H1 (cell line): ENCODE results near the gene GNG4. TPM values are rescaled to one million over a fixed set of nuclear protein-coding genes. Genes with fewer than 3 reads are reported as not detected.

Experiments used
- CTCF ChIA-PET: fragments of 300-600 bp; sonication (Branson Sonifier 250); formaldehyde crosslinking; loops from one replicate; lab custom pipeline; 2021; ENCODE audit not compliant: partially characterized antibody; lab: Charles Lee
- POLR2A ChIA-PET: fragments of 300-600 bp; sonication (Branson Sonifier 250); formaldehyde crosslinking; loops from one replicate; lab custom pipeline; 2021; ENCODE audit warnings: inconsistent platforms; ENCODE audit not compliant: partially characterized antibody; lab: Charles Lee
- DNase-seq, 2 experiments: peaks; one replicate each; pipeline versions ENCODE4 v3.0.0 to v3.0.0-alpha.2; 2010 to 2022; ENCODE audit warnings: low spot score in 2 of 2, low read depth in 1 of 2, mixed read lengths in 1 of 2
- FAIRE-seq: peaks from 2 replicates; lab custom pipeline; 2011; peaks lifted over from hg19 to GRCh38; lab: Jason Lieb, UNC
- H2AFZ ChIP-seq: 2 replicates; pipeline ENCODE4 v1.8.1; 2012; ENCODE audit warnings: low read length, inconsistent platforms
- H2AK5ac ChIP-seq: 2 replicates; pipeline ENCODE4 v1.6.1; 2013; ENCODE audit warnings: low read depth, low read length
- H2BK120ac ChIP-seq: replicated peaks from 2 replicates; pipeline ENCODE3; 2013; ENCODE audit warnings: low read depth, low read length, inconsistent platforms
- H2BK12ac ChIP-seq: 2 replicates; pipeline ENCODE4 v1.6.1; 2013; ENCODE audit warnings: low read depth, low read length
- H2BK15ac ChIP-seq: 2 replicates; pipeline ENCODE4 v1.6.1; 2013; ENCODE audit warnings: low read length
- H2BK20ac ChIP-seq: 2 replicates; pipeline ENCODE4 v1.6.1; 2013; ENCODE audit warnings: low read length
- H2BK5ac ChIP-seq: 2 replicates; pipeline ENCODE4 v1.6.1; 2013; ENCODE audit warnings: low read depth, low read length
- H3K14ac ChIP-seq: 2 replicates; pipeline ENCODE4 v1.6.1; 2013; ENCODE audit warnings: inconsistent platforms; ENCODE audit not compliant: insufficient read length
- H3K18ac ChIP-seq: 2 replicates; pipeline ENCODE4 v1.6.1; 2013; ENCODE audit warnings: low read length; ENCODE audit errors: extremely low read depth
- H3K23ac ChIP-seq: 2 replicates; pipeline ENCODE4 v1.6.1; 2013; ENCODE audit warnings: inconsistent platforms; ENCODE audit not compliant: insufficient read length
- H3K23me2 ChIP-seq: 2 replicates; pipeline ENCODE4 v1.6.1; 2013; ENCODE audit warnings: low read depth, low read length
- H3K27ac ChIP-seq: 2 replicates; pipeline ENCODE4 v1.6.1; 2011; ENCODE audit warnings: low read depth, low read length, inconsistent platforms
- H3K27me3 ChIP-seq, 4 experiments: replicated peaks in 1 of 4; 1 replicate in 1 of 4; 2 replicates in 3 of 4; pipeline versions ENCODE4 v1.6.1 to v1.8.1; 2011 to 2013; ENCODE audit warnings: low read length in 3 of 4, mild to moderate bottlenecking in 3 of 4, inconsistent platforms in 2 of 4, mixed read lengths in 2 of 4, moderate library complexity in 1 of 4; ENCODE audit not compliant: control insufficient read depth in 3 of 4, insufficient read depth in 3 of 4; ENCODE audit errors: extremely low read depth in 1 of 4
- H3K36me3 ChIP-seq, 4 experiments: 2 replicates each; pipeline versions ENCODE4 v1.6.1 to v1.8.1; 2011 to 2013; ENCODE audit warnings: mild to moderate bottlenecking in 4 of 4, low read length in 3 of 4, moderate library complexity in 2 of 4, control low read depth in 1 of 4, inconsistent platforms in 1 of 4; ENCODE audit not compliant: insufficient read depth in 4 of 4, control insufficient read depth in 2 of 4
- H3K4ac ChIP-seq: replicated peaks from 2 replicates; pipeline ENCODE3; 2013; ENCODE audit warnings: low read length, low read depth, mixed read lengths, inconsistent platforms; ENCODE audit not compliant: insufficient read length
- H3K4me1 ChIP-seq, 4 experiments: replicated peaks in 1 of 4; 1 replicate in 1 of 4; 2 replicates in 3 of 4; pipeline versions ENCODE4 v1.6.1 to v1.8.1; 2011 to 2013; ENCODE audit warnings: low read length in 3 of 4, inconsistent platforms in 2 of 4, mixed read lengths in 1 of 4; ENCODE audit not compliant: insufficient read depth in 4 of 4, control insufficient read depth in 3 of 4
- H3K4me2 ChIP-seq, 2 experiments: 2 replicates each; pipeline versions ENCODE4 v1.6.1 to v1.8.1; 2011 to 2013; ENCODE audit warnings: low read depth in 2 of 2, low read length in 2 of 2, control low read depth in 1 of 2, inconsistent platforms in 1 of 2, mild to moderate bottlenecking in 1 of 2; ENCODE audit not compliant: insufficient read depth in 1 of 2
- H3K4me3 ChIP-seq, 4 experiments: fragments of 200-600, 300-600 bp in 1 of 4; sonication (generic), shearing (Covaris generic), sonication (Bioruptor Twin) in 1 of 4; 2 replicates each; pipeline versions ENCODE4 v1.5.1 to v1.8.1; 2011 to 2016; ENCODE audit warnings: low read length in 4 of 4, low read depth in 3 of 4, control low read depth in 2 of 4, inconsistent platforms in 2 of 4, mild to moderate bottlenecking in 2 of 4, mixed read lengths in 1 of 4, moderate library complexity in 1 of 4; ENCODE audit not compliant: insufficient read depth in 2 of 4; ENCODE audit errors: extremely low read depth in 1 of 4
- H3K56ac ChIP-seq: replicated peaks from 2 replicates; pipeline ENCODE3; 2013; ENCODE audit warnings: low read depth, mild to moderate bottlenecking, mixed read lengths, low read length, inconsistent platforms; ENCODE audit not compliant: insufficient read length
- H3K79me1 ChIP-seq: 2 replicates; pipeline ENCODE4 v1.6.1; 2013; ENCODE audit warnings: low read depth, low read length, control low read depth
- H3K79me2 ChIP-seq, 2 experiments: 2 replicates each; pipeline versions ENCODE4 v1.6.1 to v1.8.1; 2012 to 2013; ENCODE audit warnings: low read length in 2 of 2, mild to moderate bottlenecking in 2 of 2, inconsistent platforms in 1 of 2; ENCODE audit not compliant: insufficient read depth in 2 of 2, control insufficient read depth in 1 of 2
- H3K9ac ChIP-seq, 4 experiments: replicated peaks in 1 of 4; 1 replicate in 1 of 4; 2 replicates in 3 of 4; pipeline versions ENCODE4 v1.6.1 to v1.8.1; 2011 to 2013; ENCODE audit warnings: low read depth in 3 of 4, low read length in 3 of 4, control low read depth in 2 of 4, mild to moderate bottlenecking in 2 of 4, moderate library complexity in 2 of 4, inconsistent platforms in 1 of 4; ENCODE audit errors: extremely low read depth in 1 of 4
- H3K9me3 ChIP-seq, 2 experiments: 2 replicates each; pipeline versions ENCODE4 v1.6.1 to v1.8.1; 2012 to 2013; ENCODE audit warnings: mild to moderate bottlenecking in 2 of 2, moderate library complexity in 2 of 2, control low read depth in 1 of 2, inconsistent platforms in 1 of 2, low read depth in 1 of 2, low read length in 1 of 2, mixed read lengths in 1 of 2; ENCODE audit not compliant: insufficient read depth in 2 of 2
- H4K20me1 ChIP-seq, 2 experiments: replicated peaks in 1 of 2; 2 replicates each; pipeline versions ENCODE3 to v1.8.1; 2011 to 2013; ENCODE audit warnings: inconsistent platforms in 2 of 2, low read length in 2 of 2, mild to moderate bottlenecking in 1 of 2; ENCODE audit not compliant: insufficient read depth in 2 of 2, control insufficient read depth in 1 of 2
- H4K5ac ChIP-seq: 2 replicates; pipeline ENCODE4 v1.6.1; 2013; ENCODE audit warnings: low read length, low read depth, mixed read lengths, inconsistent platforms; ENCODE audit not compliant: insufficient read length
- H4K8ac ChIP-seq: 2 replicates; pipeline ENCODE4 v1.8.0; 2013; ENCODE audit warnings: mild to moderate bottlenecking, moderate library complexity, low read length, inconsistent platforms; ENCODE audit not compliant: insufficient read depth; ENCODE audit errors: extremely low read depth
- H4K91ac ChIP-seq: replicated peaks from 2 replicates; pipeline ENCODE3; 2013; ENCODE audit warnings: low read length, mixed read lengths, inconsistent platforms; ENCODE audit not compliant: insufficient read length
- CTCF ChIP-seq, 3 experiments: IDR thresholded peaks; 1 replicate in 2 of 3; 2 replicates in 1 of 3; pipeline versions ENCODE4 v1.5.1 to v1.6.1; 2011; ENCODE audit warnings: low read length in 3 of 3, mild to moderate bottlenecking in 3 of 3, inconsistent platforms in 2 of 3, low read depth in 1 of 3, moderate library complexity in 1 of 3; ENCODE audit not compliant: insufficient read depth in 1 of 3; ENCODE audit errors: control extremely low read depth in 1 of 3
- RAD21 ChIP-seq, 2 experiments: IDR thresholded peaks in 1 of 2; conservative IDR thresholded peaks in 1 of 2; 2 replicates each; pipeline ENCODE4 v1.6.1; 2011; ENCODE audit warnings: low read depth in 2 of 2, low read length in 2 of 2, improper control_type of control experiment in 1 of 2, inconsistent platforms in 1 of 2, mild to moderate bottlenecking in 1 of 2, moderate library complexity in 1 of 2
- RBBP5 ChIP-seq: IDR thresholded peaks from 2 replicates; pipeline ENCODE4 v1.7.1; 2012; ENCODE audit warnings: low read depth, mild to moderate bottlenecking, inconsistent platforms, low read length, moderate library complexity, borderline replicate concordance
- TAF1 ChIP-seq: IDR thresholded peaks from 2 replicates; pipeline ENCODE4 v1.6.1; 2011; ENCODE audit warnings: mild to moderate bottlenecking, low read depth, low read length
- WGBS, 2 experiments: shearing (Covaris generic) in 1 of 2; methylation state at CpG; one replicate each; pipeline versions ENCODE4 v1.1.6 to v1.1.7; 2013 to 2015; ENCODE audit warnings: low lambda C conversion rate in 2 of 2, mixed read lengths in 2 of 2, inconsistent platforms in 1 of 2, low coverage in 1 of 2, missing lambda C conversion rate in 1 of 2; ENCODE audit not compliant: insufficient replicate concordance in 2 of 2, insufficient coverage in 1 of 2, insufficient read length in 1 of 2; ENCODE audit errors: extremely low coverage in 1 of 2, missing lambda C conversion rate in 1 of 2; 5-methylcytosine and 5-hydroxymethylcytosine counted together
- polyA plus RNA-seq, 7 experiments: library from polyadenylated mRNA; depleted of rRNA in 3 of 7; stranded (reverse) in 5 of 7; unstranded in 2 of 7; fragments of >200 nt in 5 of 7; fragments of 200-250 nt in 2 of 7; gene quantifications; 1 replicate in 5 of 7; 2 replicates in 1 of 7; 4 replicates in 1 of 7; pipeline versions ENCODE4 v1.2.1 to v1.2.3, GENCODE V29; 2011 to 2013; ENCODE audit warnings: missing spikeins in 2 of 7, mixed read lengths in 2 of 7
- total RNA-seq: library from RNA; stranded (reverse); fragmentation: NEBNext Ultra II Directional; extraction: Animal tissue kit (Norgen Biotek cat#: 25700); gene quantifications from 2 replicates; pipeline ENCODE4 v1.2.1, GENCODE V29; 2021

The GNG4 gene
- total and polyA plus RNA-seq, 2 of the 8 experiments (the other 6 are each of a cell fraction or from before 2014, with no cell fraction given) = 95.5 to 96.8 TPM

GRCh38 chr1:235513495-235514366 is 135.9 kb downstream of the GNG4 start:
- H3K4ac ChIP-seq = no peak overlapping the region
- H3K9ac ChIP-seq = no peak overlapping the region
- no peak overlapping the region for H2BK15ac ChIP-seq
- POLR2A ChIA-PET = interaction anchor here (1.0 kb wide), 2 partner anchors 9 to 135 kb away, joined by 3 to 5 read pairs; partner anchors contain the start of genes B3GALNT2 and GNG4
- no peak overlapping the region for H2AFZ ChIP-seq
- no peak overlapping the region for H4K91ac ChIP-seq
- no peak overlapping the region for H2AK5ac ChIP-seq
- FAIRE-seq (peak; percentile 89), DNase-seq (no peak)
- no peak overlapping the region for H2BK120ac ChIP-seq
- no peak overlapping the region for H3K14ac ChIP-seq
- no peak overlapping the region for H3K56ac ChIP-seq
- WGBS, 2 experiments = 54 to 100% methylated on average over 1 to 8 of the region's 8 CpGs
- H3K27me3 ChIP-seq = no peaks in the 10 kb centered on the region; a peak in 1 of 7 replicates
- H3K36me3 ChIP-seq = no peaks in the 10 kb centered on the region
- H4K20me1 ChIP-seq = no peaks in the 10 kb centered on the region
- H3K18ac ChIP-seq = no peak overlapping the region
- H4K8ac ChIP-seq = no peak overlapping the region
- no peak overlapping the region for H4K5ac ChIP-seq
- H3K23ac ChIP-seq = no peak overlapping the region
- no peak overlapping the region for H2BK12ac ChIP-seq
- no peaks in the 10 kb centered on the region for H3K23me2 ChIP-seq
- H3K4me2 ChIP-seq = no peak overlapping the region
- no peak overlapping the region for H2BK5ac ChIP-seq
- CTCF ChIA-PET = interaction anchor here (0.6 to 2.0 kb wide), 32 partner anchors 9 to 1179 kb away, joined by 3 to 14 read pairs (median 4); partner anchors contain the start of gene B3GALNT2
- H3K4me3 ChIP-seq = no peak overlapping the region
- no peak overlapping the region for H2BK20ac ChIP-seq
- H3K27ac ChIP-seq = no peak overlapping the region
- TF ChIP-seq RBBP5 = no peak
- TF ChIP-seq RAD21 (IDR thresholded peaks at IDR 0.05 in 1 of 2, conservative IDR thresholded peaks at IDR 0.05 in 1 of 2; ENCODE audit: low read depth in 2 of 2, low read length in 2 of 2) = peak; percentile 86 to 90
- peak in 2 of 3 experiments; percentile 76 to 81; a peak in 3 of 4 replicates for TF ChIP-seq CTCF (IDR thresholded peaks at IDR 0.05; ENCODE audit: control extremely low read depth in 1 of 3, insufficient read depth in 1 of 3, low read depth in 1 of 3, low read length in 3 of 3)
- no peak for TF ChIP-seq TAF1
- no peaks in the 10 kb centered on the region for H3K79me2 ChIP-seq
- no peaks in the 10 kb centered on the region for H3K79me1 ChIP-seq
- no peaks in the 10 kb centered on the region for H3K9me3 ChIP-seq
- H3K4me1 ChIP-seq = peaks cover 0 to 3% (median 2%) of the 10 kb centered on the region in 4 experiments; a peak in 2 of 7 replicates
